ENCODE measurements around the gene SRRM5.
"Not testable (repeated sequence)": the region's sequence is repeated elsewhere in the genome, so short reads cannot be mapped to it uniquely, and the experiment has no call there.

The SRRM5 gene

DNA sequence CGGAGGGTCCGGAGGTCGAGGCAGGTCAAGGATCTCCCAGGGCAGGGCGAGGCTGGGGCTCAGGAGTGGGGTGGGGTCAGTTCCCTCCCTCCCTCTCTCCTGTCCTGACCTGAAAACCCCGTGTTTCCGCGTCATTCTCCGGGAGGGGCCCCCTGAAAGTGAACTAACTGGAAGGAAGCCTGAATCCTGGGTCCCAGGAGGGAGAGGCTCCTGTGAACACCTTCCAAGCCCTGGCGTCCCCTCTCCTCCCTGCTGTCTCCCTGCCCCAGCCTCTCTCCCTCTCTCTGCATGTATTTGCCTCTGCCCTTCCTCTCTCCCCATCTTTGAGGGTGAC lies 28.5 kb downstream of the SRRM5 start:
- no peak for DNase-seq

DNA sequence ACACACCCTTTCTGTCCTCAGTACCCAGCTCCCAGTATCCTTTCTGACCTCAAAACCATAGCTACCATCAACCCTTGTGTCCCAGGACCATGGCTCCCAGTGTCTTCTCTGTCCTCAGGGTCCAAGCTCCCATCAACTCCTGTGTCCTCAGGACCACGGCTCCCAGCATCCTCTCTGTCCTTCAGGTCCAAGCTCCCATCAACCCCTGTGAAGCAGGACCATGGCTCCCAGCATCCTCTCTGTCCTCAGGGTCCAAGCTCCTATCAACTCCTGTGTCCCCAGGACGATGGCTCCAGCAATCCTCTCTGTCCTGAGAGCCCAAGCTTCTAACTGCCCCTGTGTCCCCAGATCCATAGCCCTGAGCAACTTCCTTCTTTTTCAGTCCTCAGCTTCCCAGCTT lies 29.4 kb downstream of the SRRM5 start:
- DNase-seq = no peak

DNA sequence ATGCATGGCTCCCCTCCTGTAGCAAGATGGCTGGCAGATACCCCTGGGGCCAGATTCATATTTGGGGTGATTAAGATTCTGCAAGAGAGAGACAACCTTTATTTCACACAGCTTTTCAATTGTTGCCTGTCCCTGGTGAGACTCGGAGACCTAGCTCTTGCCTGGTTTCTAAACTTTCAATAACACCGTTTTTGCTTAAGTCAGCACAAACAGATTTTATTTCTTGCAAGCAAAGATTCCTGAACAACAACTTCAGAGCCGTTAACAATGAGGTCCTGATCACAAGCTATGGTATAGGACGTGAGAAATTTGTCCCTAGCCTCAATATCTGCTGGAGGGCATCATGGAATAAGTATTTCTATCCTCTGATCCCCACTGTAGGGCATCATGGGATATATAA lies 30.6 kb downstream of the SRRM5 start:
- no peak for DNase-seq

DNA sequence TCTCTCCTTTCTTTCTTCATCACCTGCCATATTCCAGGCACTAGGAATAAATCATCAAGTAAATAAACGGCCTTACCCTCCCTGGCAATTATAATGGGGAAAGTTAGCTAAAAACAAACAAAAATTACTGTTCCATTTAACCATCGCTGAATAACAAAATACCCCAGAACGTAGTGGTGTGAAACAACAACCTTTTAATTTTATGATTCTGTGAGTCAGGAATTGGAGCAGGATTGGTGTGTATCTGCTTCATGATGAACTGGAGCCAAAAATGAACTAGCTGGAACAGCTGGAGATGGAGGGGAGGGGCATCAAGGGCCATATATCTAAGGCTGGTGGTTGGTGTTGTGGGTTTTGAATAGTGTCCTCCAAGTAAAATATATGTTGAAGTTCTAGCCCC lies 31.4 kb downstream of the SRRM5 start:
- no peak for DNase-seq

DNA sequence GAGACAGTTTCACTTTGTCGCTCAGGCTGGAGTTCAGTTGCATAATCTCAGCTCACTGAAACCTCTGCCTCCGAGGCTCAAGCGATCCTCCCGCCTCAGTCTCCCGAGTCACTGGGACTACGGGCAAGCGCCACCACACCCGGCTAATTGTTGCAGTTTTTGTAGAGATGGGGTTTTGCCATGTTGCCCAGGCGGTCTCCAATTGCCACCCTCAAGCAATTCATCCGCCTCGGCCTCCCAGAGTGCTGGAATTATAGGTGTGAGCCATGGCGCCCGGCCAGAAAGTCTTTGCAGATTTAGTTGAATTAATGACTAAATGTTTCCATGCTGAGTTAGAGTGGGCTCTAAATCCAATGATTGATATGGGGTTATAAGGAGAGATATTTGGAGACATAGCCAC lies 32.3 kb downstream of the SRRM5 start:
- no peak for DNase-seq

DNA sequence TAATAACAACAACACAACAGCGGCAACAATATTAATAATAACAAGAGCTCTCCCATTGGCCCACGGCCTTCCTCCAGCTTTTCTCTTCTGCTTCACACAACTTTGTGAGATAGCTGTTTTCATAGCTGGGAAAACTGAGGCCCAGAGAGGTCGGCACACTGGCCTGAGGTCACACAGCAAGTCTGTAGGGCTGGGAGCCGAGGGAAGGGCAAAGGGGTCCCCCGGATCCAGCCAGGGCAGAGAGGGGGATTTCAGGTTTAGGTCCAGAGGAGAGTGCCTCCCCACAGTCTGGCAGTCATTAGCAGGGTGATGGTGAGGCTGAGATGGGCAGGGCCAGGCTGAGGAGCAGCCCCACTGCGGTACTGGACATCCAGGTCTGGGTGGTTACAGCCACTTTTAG lies 36.7 kb downstream of the SRRM5 start:
- no peak for DNase-seq

DNA sequence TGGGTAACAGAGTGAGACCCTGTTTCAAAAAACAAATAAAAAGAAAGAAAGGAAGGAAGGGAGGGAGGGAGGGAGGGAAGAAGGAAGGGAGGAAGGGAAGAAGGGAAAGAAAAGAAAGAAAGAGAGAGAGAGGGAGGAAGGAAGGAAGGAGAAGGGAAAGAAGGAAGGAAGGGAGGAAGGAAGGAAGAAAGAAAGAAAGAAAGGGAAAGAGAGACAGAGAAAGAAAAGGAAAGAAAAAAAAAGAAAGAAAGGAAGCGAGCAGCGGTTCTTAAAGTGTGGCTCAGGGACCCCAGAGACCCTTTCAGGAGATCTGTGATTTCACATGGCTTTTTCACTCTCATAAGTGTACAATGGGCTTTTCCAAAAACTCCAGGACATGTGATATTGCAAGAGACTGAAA lies 37.6 kb downstream of the SRRM5 start:
- no peak for DNase-seq

DNA sequence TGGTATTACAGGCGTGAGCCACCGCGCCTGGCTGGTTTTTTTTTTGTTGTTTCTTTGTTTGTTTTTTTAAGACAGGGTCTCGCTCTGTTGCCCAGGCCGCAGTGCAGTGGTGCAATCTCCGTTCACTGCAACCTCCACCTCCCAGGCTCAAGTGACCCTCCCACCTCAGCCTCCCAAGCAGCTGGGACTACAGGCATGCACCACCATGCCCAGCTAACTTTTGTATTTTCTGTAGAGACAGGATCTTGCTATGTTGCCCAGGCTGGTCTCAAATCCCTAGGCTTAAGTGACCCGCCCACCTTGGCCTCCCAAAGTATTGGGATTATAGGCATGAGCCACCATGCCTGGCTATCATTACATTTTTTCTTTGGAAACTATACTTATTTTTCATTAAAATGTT lies 38.4 kb downstream of the SRRM5 start:
- DNase-seq = not testable (repeated sequence)

DNA sequence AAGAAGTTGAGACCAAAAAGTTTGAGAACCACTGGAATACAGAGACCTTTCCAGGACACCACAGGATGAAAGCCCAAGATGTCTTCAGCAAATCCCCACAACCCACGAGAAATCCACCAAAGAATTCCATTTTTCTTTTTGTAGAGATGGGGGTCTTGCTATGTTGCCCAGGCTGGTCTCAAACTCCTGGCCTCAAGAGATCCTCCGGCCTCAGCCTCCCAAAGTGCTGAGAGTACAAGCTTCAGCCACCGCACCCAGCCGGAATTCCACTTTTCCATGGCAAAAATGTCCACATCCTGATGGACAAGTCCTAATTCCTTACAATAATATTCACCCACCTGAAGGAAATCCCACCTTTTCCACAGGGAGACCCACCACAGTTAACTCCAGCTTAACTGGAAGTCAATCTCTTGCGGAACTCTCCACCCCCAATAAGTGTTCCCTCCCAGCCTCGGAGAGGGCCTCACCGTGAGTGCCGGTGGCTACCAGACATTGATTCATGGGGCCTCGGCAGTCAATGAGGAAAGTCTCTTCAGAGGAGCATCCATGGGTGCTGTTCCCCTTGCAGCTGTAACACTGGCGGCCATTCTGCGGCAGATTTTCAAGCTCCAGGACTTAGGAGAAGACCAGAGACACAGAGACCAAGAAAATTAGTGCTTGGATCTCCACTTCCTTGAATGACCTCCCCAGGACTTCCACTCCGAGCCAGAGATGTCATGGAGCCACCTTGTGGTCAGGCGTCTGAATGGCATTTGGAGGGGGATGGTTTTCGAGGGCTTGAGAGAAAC lies 40.1 kb downstream of the SRRM5 start:
- peak; percentile 11 to 43 for DNase-seq

DNA sequence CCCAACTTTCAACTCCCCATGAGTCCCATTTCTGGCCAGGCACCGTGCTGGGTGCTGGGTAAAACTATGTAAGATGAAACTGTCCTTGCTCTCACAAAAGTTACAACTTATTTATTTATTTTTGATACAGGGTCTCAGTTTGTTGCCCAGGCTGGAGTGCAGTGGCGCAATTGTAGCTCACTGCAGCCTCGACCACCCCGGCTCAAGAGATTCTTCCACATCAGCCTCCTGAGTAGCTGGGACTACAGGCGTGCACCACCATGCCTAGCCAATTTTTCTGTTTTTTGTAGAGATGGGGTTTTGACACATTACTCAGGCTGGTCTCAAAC lies 40.6 kb downstream of the SRRM5 start:
- DNase-seq = no peak

DNA sequence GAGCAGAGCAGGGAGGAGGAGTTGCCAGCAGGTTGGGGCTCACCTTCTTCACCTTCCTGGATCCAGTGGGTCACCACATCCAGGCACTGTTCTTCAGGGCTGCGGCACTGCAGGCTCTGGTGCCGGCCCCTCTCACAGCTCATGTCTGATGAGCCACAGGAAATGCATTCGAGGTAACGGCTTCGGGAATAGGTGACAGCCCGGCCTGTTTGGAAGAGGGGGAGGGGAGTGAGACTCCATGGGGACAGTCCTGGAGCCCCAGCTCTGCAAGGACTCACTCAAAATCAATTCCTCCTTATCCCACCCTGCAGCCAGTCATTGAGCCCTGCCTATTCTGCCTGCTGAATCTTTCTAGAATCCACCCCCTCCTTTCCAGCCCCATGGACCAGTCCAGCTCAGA lies 44.5 kb downstream of the SRRM5 start:
- no peak for DNase-seq

DNA sequence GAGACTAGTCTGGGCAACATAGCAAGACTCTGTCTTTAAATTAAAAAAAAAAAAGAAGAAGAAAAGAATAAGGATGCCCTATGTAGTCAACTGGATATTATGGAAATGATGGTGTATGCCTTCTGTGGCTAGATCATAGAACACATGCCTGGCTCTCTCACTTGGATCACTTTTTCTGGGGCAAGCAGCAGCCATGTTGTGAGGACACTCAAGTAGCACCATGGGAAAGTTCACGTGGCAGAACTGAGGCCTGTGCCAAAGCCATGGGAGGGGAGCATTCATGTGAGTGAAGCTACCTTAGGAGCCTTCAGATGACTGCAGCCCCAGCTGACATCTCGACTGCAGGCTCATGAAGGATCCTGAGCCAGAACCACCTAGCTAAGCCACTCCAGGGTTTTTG lies 46.1 kb downstream of the SRRM5 start:
- no peak for DNase-seq

DNA sequence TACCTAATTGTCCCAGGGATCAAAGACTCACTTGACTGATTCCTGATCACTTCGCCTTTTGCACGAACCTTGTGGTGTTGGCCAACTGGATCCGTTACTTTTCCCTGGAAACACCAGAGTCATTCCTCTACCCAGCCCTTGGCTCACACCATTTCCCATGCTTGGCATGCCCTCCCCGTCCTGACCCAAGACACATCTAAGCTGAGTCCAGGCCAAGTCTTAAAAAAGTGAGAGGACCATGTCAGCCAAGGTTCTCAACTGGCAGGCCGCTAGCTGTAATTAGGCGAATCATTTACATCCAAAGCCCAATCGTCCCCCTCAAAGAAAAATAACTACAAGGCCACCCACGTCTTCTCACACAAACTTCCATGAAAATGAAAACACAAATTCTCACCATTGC lies 46.6 kb downstream of the SRRM5 start:
- no peak for DNase-seq

DNA sequence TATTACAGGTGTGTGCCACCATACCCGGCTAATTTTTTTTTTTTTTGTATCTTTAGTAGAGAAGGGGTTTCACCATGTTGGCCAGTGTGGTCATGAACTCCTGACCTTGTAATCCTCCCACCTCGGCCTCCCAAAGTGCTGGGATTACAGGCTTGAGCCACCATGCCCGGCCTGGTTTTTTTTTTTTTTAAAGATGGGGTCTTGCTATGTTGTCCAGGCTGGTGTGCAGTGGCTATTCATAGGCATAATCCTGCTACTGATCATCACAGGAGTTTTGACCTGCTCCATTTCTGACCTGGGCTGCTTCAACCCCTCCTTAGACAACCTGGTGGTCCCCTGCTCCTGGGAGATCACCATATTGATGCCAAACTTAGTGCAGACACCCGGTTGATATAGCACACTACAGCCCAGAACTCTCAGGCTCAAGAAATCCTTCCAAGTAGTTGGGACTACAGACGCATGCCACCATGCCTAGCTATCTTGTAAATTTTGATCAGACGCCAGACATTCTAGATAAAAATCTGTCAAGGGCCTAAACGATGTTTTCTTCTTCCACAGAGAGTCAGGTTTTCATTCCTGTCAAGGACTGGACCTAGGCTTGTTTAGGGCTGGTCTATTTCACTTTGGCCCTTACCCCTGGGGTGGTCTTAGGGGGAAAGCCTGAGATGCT lies 48.5 kb downstream of the SRRM5 start:
- no peak for DNase-seq

DNA sequence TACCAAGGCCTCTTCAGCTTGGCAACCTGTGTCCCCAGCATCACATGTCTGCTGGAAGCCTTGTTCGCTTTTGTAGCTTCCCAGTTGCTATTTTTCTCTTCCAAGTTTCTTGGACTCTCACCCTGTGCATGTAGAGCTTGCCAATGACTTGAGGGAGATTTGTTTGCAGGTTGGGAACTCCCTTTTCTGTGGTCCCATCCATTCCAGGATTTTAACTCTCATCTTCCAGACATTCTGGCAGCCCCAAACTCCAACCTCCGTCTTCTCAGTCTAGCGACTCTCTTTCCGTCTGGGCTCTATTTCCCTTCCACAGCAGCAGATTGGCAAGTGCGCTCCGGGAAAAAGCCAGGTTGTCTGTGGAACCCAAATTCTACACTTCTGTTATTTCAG lies 49.1 kb downstream of the SRRM5 start:
- DNase-seq = no peak

DNA sequence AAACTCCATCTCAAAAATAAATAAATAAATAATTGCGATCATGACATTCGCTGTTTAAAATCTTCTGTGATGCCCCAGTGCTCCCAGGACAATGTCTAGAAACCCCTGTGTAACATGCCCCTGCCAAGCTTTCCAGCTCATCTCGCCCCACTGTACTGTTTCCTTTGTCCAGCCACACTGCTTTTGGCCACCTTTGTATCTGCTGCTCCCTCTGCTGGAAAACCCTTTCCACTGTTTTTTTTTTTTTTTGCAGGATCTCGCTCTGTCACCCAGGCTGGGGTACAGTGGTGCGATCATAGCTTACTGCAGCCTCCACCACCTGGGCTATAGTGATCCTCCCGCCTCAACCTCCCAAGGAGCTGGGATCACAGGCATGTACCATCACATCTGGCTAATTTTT lies 50.6 kb downstream of the SRRM5 start:
- DNase-seq = no peak

DNA sequence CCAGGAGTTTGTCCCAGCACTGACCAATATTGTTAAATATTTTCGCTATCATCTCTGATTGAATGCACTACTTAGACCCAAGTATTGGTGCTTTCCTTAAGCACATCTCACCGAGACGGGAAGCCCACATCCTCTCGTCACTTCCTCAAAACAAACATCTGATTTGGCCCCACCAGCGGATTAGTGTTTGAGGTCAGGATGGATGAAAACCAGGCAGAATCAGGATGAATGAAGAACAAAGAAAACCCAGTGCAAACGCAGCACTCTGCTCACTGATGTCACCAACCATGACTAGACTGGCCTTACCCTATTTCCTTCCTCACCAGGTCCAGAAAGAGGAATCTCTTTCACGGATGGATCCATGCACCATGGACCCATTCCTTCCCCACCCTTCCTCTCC lies 52.1 kb downstream of the SRRM5 start:
- DNase-seq = peak in 1 of 2 donors; percentile 84
